Keratinocyte (primary cell): ENCODE results near the gene CLRN3. TPM values are rescaled to one million over a fixed set of nuclear protein-coding genes. Genes with fewer than 3 reads are reported as not detected.

Experiments
- DNase-seq: peaks from one replicate; pipeline ENCODE4 v3.0.0-alpha.2; 2011; ENCODE audit warnings: low read depth, missing footprints, low spot score
- FAIRE-seq: peaks from 2 replicates; lab custom pipeline; 2011; peaks lifted over from hg19 to GRCh38; lab: Jason Lieb, UNC
- H2AFZ ChIP-seq: 2 replicates; pipeline ENCODE4 v1.6.0; 2012; ENCODE audit warnings: low read length, control low read depth, inconsistent platforms; ENCODE audit not compliant: control insufficient read depth
- H3K27ac ChIP-seq: 2 replicates; pipeline ENCODE4 v1.5.1; 2011; ENCODE audit warnings: low read length; ENCODE audit not compliant: control insufficient read depth, insufficient read depth
- H3K27me3 ChIP-seq: 3 replicates; pipeline ENCODE4 v1.6.0; 2011; ENCODE audit warnings: low read length; ENCODE audit not compliant: control insufficient read depth, insufficient read depth; ENCODE audit errors: extremely low read depth
- H3K36me3 ChIP-seq, 2 experiments: 2 replicates in 1 of 2; 3 replicates in 1 of 2; pipeline ENCODE4 v1.5.1; 2011; ENCODE audit warnings: low read length in 2 of 2, mild to moderate bottlenecking in 1 of 2; ENCODE audit not compliant: control insufficient read depth in 2 of 2, insufficient read depth in 2 of 2; ENCODE audit errors: extremely low read depth in 1 of 2
- H3K4me1 ChIP-seq: 3 replicates; pipeline ENCODE4 v1.5.1; 2011; ENCODE audit warnings: low read length; ENCODE audit not compliant: control insufficient read depth, insufficient read depth; ENCODE audit errors: extremely low read depth
- H3K4me2 ChIP-seq: 3 replicates; pipeline ENCODE4 v1.6.0; 2011; ENCODE audit warnings: low read depth, low read length; ENCODE audit not compliant: control insufficient read depth, insufficient read depth; ENCODE audit errors: extremely low read depth
- H3K4me3 ChIP-seq, 3 experiments: fragments of 200-600 bp in 1 of 3; sonication (generic) in 1 of 3; 2 replicates in 2 of 3; 3 replicates in 1 of 3; pipeline ENCODE4 v1.5.1; 2011 to 2016; ENCODE audit warnings: low read length in 3 of 3, mild to moderate bottlenecking in 3 of 3, control low read depth in 2 of 3, inconsistent platforms in 1 of 3, low read depth in 1 of 3, mixed read lengths in 1 of 3, mixed run types in 1 of 3, moderate library complexity in 1 of 3; ENCODE audit not compliant: control insufficient read depth in 2 of 3, insufficient read depth in 2 of 3; ENCODE audit errors: extremely low read depth in 1 of 3
- H3K79me2 ChIP-seq: 2 replicates; pipeline ENCODE4 v1.6.0; 2012; ENCODE audit warnings: low read length; ENCODE audit not compliant: control insufficient read depth, insufficient read depth
- H3K9ac ChIP-seq: 3 replicates; pipeline ENCODE4 v1.6.0; 2011; ENCODE audit warnings: low read length; ENCODE audit not compliant: control insufficient read depth, insufficient read depth; ENCODE audit errors: extremely low read depth
- H3K9me1 ChIP-seq: 3 replicates; pipeline ENCODE4 v1.6.0; 2011; ENCODE audit warnings: low read length; ENCODE audit not compliant: control insufficient read depth, insufficient read depth; ENCODE audit errors: extremely low read depth
- H3K9me3 ChIP-seq: 2 replicates; pipeline ENCODE4 v1.5.1; 2012; ENCODE audit warnings: low read depth, low read length; ENCODE audit not compliant: control insufficient read depth
- H4K20me1 ChIP-seq: 3 replicates; pipeline ENCODE4 v1.6.0; 2011; ENCODE audit warnings: low read length; ENCODE audit not compliant: control insufficient read depth, insufficient read depth; ENCODE audit errors: extremely low read depth
- CTCF ChIP-seq, 3 experiments: IDR thresholded peaks in 1 of 3; conservative IDR thresholded peaks in 1 of 3; optimal IDR thresholded peaks in 1 of 3; 2 replicates in 2 of 3; 3 replicates in 1 of 3; pipeline versions ENCODE3 to v1.5.1; 2011; ENCODE audit warnings: low read length in 3 of 3, mild to moderate bottlenecking in 3 of 3, moderate library complexity in 2 of 3, control low read depth in 1 of 3, inconsistent platforms in 1 of 3; ENCODE audit not compliant: insufficient read depth in 2 of 3; ENCODE audit errors: extremely low read depth in 1 of 3
- EZH2 ChIP-seq: IDR thresholded peaks from one replicate; pipeline ENCODE4 v1.6.1; 2012; ENCODE audit warnings: inconsistent platforms, mild to moderate bottlenecking, low read length, moderate library complexity
- dilution Hi-C: fragments of 300-500 bp; cut with MboI; formaldehyde crosslinking; loops from one replicate; pipeline ENCODE4 v1.7.0; 2020; ENCODE audit warnings: low sequenced_read_pairs; ENCODE audit not compliant: extremely low pct_ligation_motif_present
- polyA plus RNA-seq, 5 experiments: library from polyadenylated mRNA; depleted of rRNA in 3 of 5; stranded (reverse) in 3 of 5; stranded (forward) in 1 of 5; unstranded in 1 of 5; fragments of >200 nt; gene quantifications; 1 replicate in 1 of 5; 2 replicates in 3 of 5; 3 replicates in 1 of 5; pipeline versions ENCODE4 v1.2.1 to v1.2.3, GENCODE V29; 2011 to 2012; ENCODE audit warnings: missing spikeins in 2 of 5, low read depth in 1 of 5, low replicate concordance in 1 of 5

Gene CLRN3
- polyA plus RNA-seq, 1 donor (not counting 4 experiments of a cell fraction or from before 2014, with no cell fraction given): not detected

GRCh38 chr10:127867805-127868204 lies 24.9 kb downstream of the CLRN3 start:
- no peak overlapping the region for H3K9ac ChIP-seq
- H4K20me1 ChIP-seq: no peaks in the 10 kb centered on the region
- DNase-seq: no peak
- no peak for TF ChIP-seq EZH2
- TF ChIP-seq CTCF (optimal IDR thresholded peaks at IDR 0.05 in 1 of 3, IDR thresholded peaks at IDR 0.05 in 1 of 3, conservative IDR thresholded peaks at IDR 0.05 in 1 of 3; ENCODE audit: extremely low read depth in 1 of 3, insufficient read depth in 2 of 3, low read length in 3 of 3): no peak
- no peaks in the 10 kb centered on the region for H3K9me1 ChIP-seq
- H3K9me3 ChIP-seq: peaks cover 2% of the 10 kb centered on the region
- H3K79me2 ChIP-seq: no peaks in the 10 kb centered on the region
- H3K4me3 ChIP-seq: no peak overlapping the region
- no peaks in the 10 kb centered on the region for H3K4me1 ChIP-seq
- H3K36me3 ChIP-seq: no peaks in the 10 kb centered on the region
- H3K4me2 ChIP-seq: no peak overlapping the region
- H2AFZ ChIP-seq: no peak overlapping the region
- no peaks in the 10 kb centered on the region for H3K27me3 ChIP-seq
- H3K27ac ChIP-seq: no peak overlapping the region
- dilution Hi-C loops: no loop called here
- FAIRE-seq: no peak

GRCh38 chr10:127866276-127867013 lies 26.3 kb downstream of the CLRN3 start:
- no peak for FAIRE-seq
- Histone ChIP-seq H3K27me3 (no peaks in the 10 kb centered on the region), H3K9me1 (no peaks in the 10 kb centered on the region), H3K4me2 (no peak overlapping the region), H3K4me1 (no peaks in the 10 kb centered on the region), H3K9ac (no peak overlapping the region), H3K4me3 (no peak overlapping the region), H3K36me3 (no peaks in the 10 kb centered on the region), H4K20me1 (no peaks in the 10 kb centered on the region), H2AFZ (no peak overlapping the region), H3K79me2 (no peaks in the 10 kb centered on the region), H3K9me3 (peaks cover 2% of the 10 kb centered on the region), H3K27ac (no peak overlapping the region)
- DNase-seq: no peak
- no peak for TF ChIP-seq CTCF (optimal IDR thresholded peaks at IDR 0.05 in 1 of 3, IDR thresholded peaks at IDR 0.05 in 1 of 3, conservative IDR thresholded peaks at IDR 0.05 in 1 of 3; ENCODE audit: extremely low read depth in 1 of 3, insufficient read depth in 2 of 3, low read length in 3 of 3)
- no peak for TF ChIP-seq EZH2
- dilution Hi-C loops: no loop called here
